Measurements from ENCODE around the gene NFIA. TPM values are rescaled to one million over a fixed set of nuclear protein-coding genes. Genes with fewer than 3 reads are reported as not detected.

The NFIA gene
- total and polyA plus RNA-seq, 2 of the 13 experiments (the other 11 are each of a cell fraction or from before 2014, with no cell fraction given): 14.7 to 28.5 TPM

GRCh38 chr1:61097317-61097716 lies 15.0 kb downstream of the NFIA start:
- H2AFZ ChIP-seq (ENCODE audit: low read length): no peak overlapping the region
- peaks cover 64% of the 10 kb centered on the region for H3K4me1 ChIP-seq (ENCODE audit: insufficient read depth, low read length)
- no peak overlapping the region for H3K9ac ChIP-seq (ENCODE audit: insufficient read depth, low read depth, low read length)
- ATAC-seq: no peak
- peaks cover 1 to 4% of the 10 kb centered on the region in 2 experiments; a peak in 2 of 5 replicates for H3K36me3 ChIP-seq (replicated peaks in 1 of 2; ENCODE audit: control insufficient read depth in 1 of 2, insufficient read depth in 2 of 2, low read length in 2 of 2)
- no peak for FAIRE-seq
- H3K79me2 ChIP-seq (ENCODE audit: insufficient read depth, low read length): peaks cover 100% of the 10 kb centered on the region
- peaks cover 21% of the 10 kb centered on the region for H4K20me1 ChIP-seq (ENCODE audit: insufficient read depth, low read length)
- no peak overlapping the region for H3K27ac ChIP-seq (ENCODE audit: extremely low read length, insufficient read depth, low read length)
- H3K9me3 ChIP-seq (ENCODE audit: low read length): no peaks in the 10 kb centered on the region
- no peak for DNase-seq (ENCODE audit: low spot score)
- ChIA-PET CTCF (ENCODE audit: low intra/inter-chr PET ratio, low total read pairs) (no interaction called here), POLR2A (interaction anchor here (1.4 kb wide), 1 partner anchor 15 kb away, joined by 3 read pairs; the partner anchor contains the start of gene NFIA)
- intact Hi-C loops (cut with micrococcal nuclease; ENCODE audit: unreplicated experiment): no loop called here
- no TSS peak for BruUV-seq (replicated peaks)
- H3K4me3 ChIP-seq (replicated peaks in 1 of 3; ENCODE audit: insufficient read depth in 1 of 3, low read depth in 2 of 3, low read length in 3 of 3): no peak overlapping the region
- no peak overlapping the region for H3K4me2 ChIP-seq (ENCODE audit: low read depth, low read length)
- TF ChIP-seq LRRFIP1 (CRISPR knock-in tag; conservative IDR thresholded peaks at IDR 0.05) (no peak), ZNF710 (CRISPR knock-in tag; IDR thresholded peaks at IDR 0.05; ENCODE audit: borderline replicate concordance) (no peak)
- 95% methylated on average over 1 of the region's 1 CpG for WGBS (ENCODE audit: low lambda C conversion rate)
- no peaks in the 10 kb centered on the region for H3K27me3 ChIP-seq (ENCODE audit: control insufficient read depth in 1 of 2, insufficient read depth in 2 of 2, low read length in 2 of 2)
- in situ Hi-C loops (cut with HindIII; ENCODE audit: extremely low pct_ligation_motif_present, low pct_unique_long_range_greater_than_20kb): no loop called here

- CTCF ChIA-PET (ENCODE audit: low intra/inter-chr PET ratio, low total read pairs): no interaction called here
- peaks cover 17% of the 10 kb centered on the region for H4K20me1 ChIP-seq (ENCODE audit: insufficient read depth, low read length)
- H3K27ac ChIP-seq (ENCODE audit: extremely low read length, insufficient read depth, low read length): no peak overlapping the region
- WGBS (ENCODE audit: low lambda C conversion rate): 83% methylated on average over 1 of the region's 1 CpG
- DNase-seq (ENCODE audit: low spot score) (no peak), FAIRE-seq (no peak), ATAC-seq (no peak)
- in situ Hi-C loops (cut with HindIII; ENCODE audit: extremely low pct_ligation_motif_present, low pct_unique_long_range_greater_than_20kb): no loop called here
- intact Hi-C loops (cut with micrococcal nuclease; ENCODE audit: unreplicated experiment): no loop called here
- peaks cover 99% of the 10 kb centered on the region for H3K79me2 ChIP-seq (ENCODE audit: insufficient read depth, low read length)
- H3K27me3 ChIP-seq (ENCODE audit: control insufficient read depth in 1 of 2, insufficient read depth in 2 of 2, low read length in 2 of 2): no peaks in the 10 kb centered on the region
- H3K4me3 ChIP-seq (replicated peaks in 1 of 3; ENCODE audit: insufficient read depth in 1 of 3, low read depth in 2 of 3, low read length in 3 of 3): no peak overlapping the region
- peaks cover 0 to 1% of the 10 kb centered on the region in 2 experiments; a peak in 2 of 5 replicates for H3K36me3 ChIP-seq (replicated peaks in 1 of 2; ENCODE audit: control insufficient read depth in 1 of 2, insufficient read depth in 2 of 2, low read length in 2 of 2)
- no peak overlapping the region for H3K4me2 ChIP-seq (ENCODE audit: low read depth, low read length)
- H3K9me3 ChIP-seq (ENCODE audit: low read length): no peaks in the 10 kb centered on the region
- BruUV-seq (replicated peaks): no TSS peak
- POLR2A ChIA-PET: interaction anchor here (1.4 kb wide), 1 partner anchor 15 kb away, joined by 3 read pairs; the partner anchor contains the start of gene NFIA
- H2AFZ ChIP-seq (ENCODE audit: low read length): no peak overlapping the region
- TF ChIP-seq MAFK (conservative IDR thresholded peaks at IDR 0.05 in 1 of 2, IDR thresholded peaks at IDR 0.05 in 1 of 2; ENCODE audit: low read length in 2 of 2) (0 out of 4 replicates have a peak, but pooled peaks of 1 of the 2 experiments have one; percentile 6), PRDM10 (CRISPR knock-in tag; IDR thresholded peaks at IDR 0.05; ENCODE audit: low read depth) (no peak)
- H3K9ac ChIP-seq (ENCODE audit: insufficient read depth, low read depth, low read length): no peak overlapping the region
- peaks cover 61% of the 10 kb centered on the region for H3K4me1 ChIP-seq (ENCODE audit: insufficient read depth, low read length)
These were observed 15.4 kb downstream of the NFIA start for GRCh38 chr1:61097722-61098121.
